Stimulated activated CD8-positive, alpha-beta memory T cell treated with anti-CD3 and anti-CD28 coated beads, Interleukin-7, amount 100 ng/mL, for 24 hours (primary cell): Measurements from ENCODE around the gene HES4.
"Not testable (repeated sequence)": the region's sequence is repeated elsewhere in the genome, so short reads cannot be mapped to it uniquely, and the experiment has no call there.

Experiments used
- DNase-seq: peaks from one replicate; pipeline ENCODE4 v3.0.0-alpha.2; 2020; ENCODE audit warnings: low read depth

Gene HES4

GRCh38 chr1:978835-979743 lies 20.8 kb downstream of the HES4 start:
- DNase-seq = no peak

- DNase-seq = no peak
Measured at GRCh38 chr1:978069-978834, 21.6 kb downstream of the HES4 start.

DNA sequence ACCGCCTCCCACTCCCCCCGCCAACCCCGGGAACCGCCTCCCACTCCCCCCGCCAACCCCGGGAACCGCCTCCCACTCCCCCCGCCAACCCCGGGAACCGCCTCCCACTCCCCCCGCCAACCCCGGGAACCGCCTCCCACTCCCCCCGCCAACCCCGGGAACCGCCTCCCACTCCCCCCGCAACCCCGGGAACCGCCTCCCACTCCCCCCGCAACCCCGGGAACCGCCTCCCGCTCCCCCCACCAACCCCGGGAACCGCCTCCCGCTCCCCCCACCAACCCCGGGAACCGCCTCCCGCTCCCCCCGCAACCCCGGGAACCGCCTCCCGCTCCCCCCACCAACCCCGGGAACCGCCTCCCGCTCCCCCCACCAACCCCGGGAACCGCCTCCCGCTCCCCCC lies 23.1 kb downstream of the HES4 start:
- DNase-seq = not testable (repeated sequence)

DNA sequence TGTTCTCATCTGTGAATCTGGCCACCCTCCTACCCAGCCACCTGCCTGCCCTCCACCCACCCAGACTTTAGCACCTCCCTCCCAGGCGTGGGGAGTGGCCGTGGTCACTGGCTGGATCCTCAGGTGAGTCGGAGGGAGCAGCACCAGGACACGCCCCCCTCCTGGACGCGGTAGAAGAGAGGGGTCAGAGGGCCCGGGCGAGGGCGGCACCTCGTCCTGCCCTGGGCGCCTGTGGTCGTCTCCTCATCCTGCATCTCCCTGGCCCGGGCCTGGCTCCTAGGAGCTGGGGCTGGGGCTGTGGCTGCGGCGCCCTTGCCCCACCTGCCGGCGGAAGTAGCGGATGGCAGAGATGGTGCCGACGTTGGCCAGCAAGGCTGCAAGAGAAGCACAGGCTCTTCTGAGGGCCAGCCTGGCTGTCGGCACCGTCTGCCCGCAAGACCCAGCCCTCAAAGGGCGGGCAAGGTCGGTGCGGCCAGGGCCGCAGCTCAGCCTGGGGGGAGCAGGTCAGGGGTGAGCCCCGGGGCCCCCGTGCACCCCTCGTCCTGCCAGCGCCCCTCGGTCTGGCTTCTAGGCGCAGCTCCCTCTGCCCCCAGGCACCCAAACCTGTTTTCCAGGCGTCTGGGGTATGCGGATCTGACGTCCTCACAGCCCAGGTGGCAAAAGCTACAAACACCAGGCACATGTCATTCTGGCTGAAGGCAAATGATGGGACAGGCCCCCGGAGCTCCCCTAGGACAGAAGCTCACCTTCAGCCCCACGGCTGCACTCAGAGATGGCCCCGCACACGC lies 23.8 kb downstream of the HES4 start:
- no peak for DNase-seq

GRCh38 chr1:975365-975764 lies 24.5 kb downstream of the HES4 start:
- no peak for DNase-seq

DNA sequence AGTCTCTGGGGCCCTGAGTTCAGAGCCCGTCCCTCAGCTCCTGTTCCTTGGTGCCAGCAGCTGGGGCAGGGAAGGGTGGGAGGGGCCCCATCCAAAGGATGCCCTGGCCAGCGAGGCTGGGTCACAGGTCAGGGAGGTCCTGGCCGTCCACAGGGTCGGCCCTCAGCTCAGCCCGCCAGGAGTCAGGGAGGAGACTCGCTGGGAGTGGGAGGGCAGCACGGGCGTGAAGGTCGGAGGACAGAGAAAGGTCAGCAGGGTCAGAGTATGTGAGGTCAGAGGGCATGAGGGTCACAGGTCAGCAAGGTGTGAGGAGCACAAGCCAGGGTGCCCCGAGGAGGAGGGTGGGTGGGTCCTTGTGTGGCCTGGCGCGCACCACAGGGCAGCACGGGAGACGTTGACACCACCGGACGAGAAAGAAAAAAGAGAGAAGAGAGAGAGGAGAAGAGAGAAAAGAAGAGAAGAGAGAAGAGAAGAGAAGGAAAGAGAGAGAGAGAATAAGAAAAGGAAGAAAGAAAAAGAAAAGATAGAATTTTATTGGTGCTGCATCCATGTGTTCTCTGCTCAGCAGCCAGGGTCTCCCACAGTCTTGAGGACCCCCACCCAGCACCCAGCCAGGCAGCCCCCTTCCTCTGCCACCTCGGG lies 25.1 kb downstream of the HES4 start:
- no peak for DNase-seq

GRCh38 chr1:974293-974640 lies 25.6 kb downstream of the HES4 start:
- DNase-seq = no peak

- no peak for DNase-seq
Measured at GRCh38 chr1:973459-974292, 26.2 kb downstream of the HES4 start.

DNA sequence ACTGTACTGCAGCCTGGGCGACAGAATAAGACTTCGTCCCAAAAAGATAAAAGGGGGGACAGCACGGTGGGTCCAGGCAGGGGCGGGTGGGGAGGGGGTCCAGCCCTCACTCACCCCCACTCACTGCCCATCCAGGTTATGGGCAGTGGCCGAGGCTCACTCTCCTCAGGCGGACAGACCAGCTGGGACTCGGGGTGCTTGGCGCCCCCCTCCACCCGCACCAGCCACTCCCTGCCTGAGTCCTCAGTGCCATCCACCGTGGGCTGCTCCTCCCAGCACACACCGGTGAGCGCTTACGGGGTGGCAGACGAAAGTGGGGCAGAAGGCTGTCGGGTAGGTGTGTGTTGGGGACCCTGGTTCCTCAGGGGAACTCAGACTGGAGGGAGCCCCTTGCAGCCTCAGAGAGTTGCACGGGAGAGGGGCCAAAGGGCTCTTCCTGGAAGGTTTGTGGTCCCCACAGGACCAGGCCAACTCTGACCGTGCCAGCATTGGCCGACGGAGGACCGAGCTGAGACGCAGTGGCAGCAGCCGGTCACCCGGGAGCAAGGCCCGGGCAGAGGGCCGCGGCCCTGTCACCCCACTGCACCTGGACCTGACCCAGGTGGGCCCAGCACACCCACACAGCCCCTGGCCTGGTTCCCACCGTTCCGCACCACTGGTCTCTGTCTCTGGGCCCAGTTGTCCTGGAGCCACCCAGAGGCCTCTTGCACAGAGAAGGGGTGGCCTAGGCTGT lies 27.0 kb downstream of the HES4 start:
- no peak for DNase-seq

GRCh38 chr1:971751-972506 lies 28.0 kb downstream of the HES4 start:
- DNase-seq = no peak

DNA sequence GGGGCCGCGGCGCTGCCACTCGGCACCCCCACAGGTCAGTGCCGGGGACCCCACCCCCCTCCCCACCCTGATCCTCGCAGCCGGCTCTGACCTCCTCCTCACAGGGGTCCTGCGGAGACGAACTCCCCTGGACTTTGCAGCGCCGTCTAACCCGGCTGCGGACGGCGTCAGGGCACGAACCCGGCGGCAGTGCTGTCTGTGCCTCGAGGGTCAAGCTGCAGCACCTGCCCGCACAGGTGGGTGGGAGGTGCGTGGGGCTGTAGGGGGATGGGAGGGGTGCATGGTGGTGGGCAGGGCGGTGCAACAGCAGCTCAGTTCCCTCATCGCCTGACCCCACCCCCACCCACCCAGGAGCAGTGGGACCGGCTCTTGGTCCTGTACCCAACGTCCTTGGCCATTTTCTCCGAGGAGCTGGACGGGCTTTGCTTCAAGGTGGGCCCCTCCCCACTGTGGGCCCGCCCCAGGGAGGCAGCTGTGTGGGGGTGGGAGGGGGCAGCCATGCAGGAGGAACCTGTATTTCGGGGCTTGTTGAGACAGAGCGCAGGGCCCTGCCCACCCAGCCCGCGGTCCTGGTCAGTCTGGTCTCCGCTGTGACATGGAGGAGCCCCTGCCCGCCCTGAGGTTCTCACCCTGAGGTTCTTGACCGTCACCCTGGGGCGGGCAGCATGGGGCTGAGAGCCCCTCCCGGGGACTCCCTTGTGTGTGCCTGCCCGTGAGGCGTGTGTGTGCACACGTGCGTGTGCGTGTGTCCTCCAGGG lies 28.7 kb downstream of the HES4 start:
- DNase-seq = no peak

- no peak for DNase-seq
Measured at GRCh38 chr1:970242-970972, 29.5 kb downstream of the HES4 start.

GRCh38 chr1:969260-969855 lies 30.5 kb downstream of the HES4 start:
- no peak for DNase-seq

DNA sequence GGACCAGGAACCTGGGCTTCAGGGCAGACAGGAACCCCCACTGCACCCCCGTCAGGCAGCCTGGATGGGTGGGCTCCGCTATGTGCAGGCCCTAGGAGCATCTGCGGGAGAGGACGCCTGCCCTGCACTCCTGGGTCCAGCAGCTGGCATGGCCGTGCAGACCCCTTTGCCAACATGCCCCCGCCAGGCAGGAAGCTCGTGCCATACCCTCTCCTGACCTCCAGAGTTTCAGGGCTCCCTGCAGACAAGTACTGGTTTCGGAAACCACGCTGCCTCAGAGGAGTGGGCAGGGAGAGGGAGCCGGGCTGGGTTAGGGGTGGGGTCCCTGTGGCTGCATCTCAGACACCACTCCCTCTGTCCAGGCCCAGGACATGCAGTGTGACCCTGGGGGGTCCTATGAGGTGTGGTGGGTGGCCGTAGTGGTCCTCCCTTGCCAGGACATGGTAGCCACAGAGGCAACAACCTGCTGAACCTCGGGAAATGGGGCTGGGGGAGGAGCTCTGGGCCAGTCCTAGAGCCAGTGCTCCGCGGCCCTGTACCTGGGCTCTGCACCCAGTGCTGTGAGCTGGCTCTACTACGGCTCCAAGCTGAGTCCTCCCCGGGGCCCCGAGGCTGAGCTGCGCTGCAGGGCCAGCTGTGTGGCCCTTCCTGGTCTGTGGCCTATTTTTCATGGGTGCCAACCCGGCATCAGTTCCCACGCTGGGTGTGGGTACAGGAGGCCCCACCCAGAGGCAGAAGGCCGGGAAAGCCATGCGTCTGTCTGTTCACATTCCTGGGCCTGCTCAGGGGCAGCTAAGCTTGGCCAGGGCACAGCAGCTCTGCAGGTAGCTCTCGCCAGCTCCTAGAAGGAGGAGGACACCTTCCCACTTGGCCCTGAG lies 32.2 kb downstream of the HES4 start:
- no peak for DNase-seq

GRCh38 chr1:966704-967300 lies 33.1 kb downstream of the HES4 start:
- peak; percentile 65 for DNase-seq

DNA sequence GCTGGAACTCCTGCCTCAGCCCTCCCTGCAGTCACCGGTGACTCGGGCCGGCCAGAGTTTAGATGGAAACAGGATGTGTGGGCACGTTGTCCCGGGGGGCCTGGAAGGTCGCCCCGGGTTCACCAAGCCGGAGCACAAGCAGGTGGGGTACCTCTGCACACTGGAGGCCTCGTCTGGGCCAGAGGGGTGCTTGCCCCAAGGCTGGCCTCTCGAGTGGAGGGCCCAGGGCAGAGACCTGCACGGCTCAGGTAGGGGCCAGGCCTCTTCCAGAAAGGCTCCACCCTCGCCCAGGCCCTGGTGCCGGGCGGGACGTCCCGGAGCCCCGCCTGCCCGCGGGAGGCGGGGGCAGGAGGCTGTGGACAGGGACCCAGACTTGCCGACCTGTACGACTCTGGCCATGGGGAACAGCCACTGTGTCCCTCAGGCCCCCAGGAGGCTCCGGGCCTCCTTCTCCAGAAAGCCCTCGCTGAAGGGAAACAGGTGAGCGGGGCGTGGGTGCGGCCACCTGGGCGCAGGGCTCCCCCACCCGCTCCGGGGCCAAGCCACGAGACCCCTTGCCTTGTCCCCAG lies 33.7 kb downstream of the HES4 start, which contains the start of gene PLEKHN1:
TSS of gene PLEKHN1 (plus strand) at position 348 of the 569 bp plus-strand sequence. CDS start at position 398, 50 bp downstream.
- no peak for DNase-seq
